Liver (tissue), 9 donors: ENCODE results near the gene GPR55. TPM values are rescaled to one million over a fixed set of nuclear protein-coding genes. Genes with fewer than 3 reads are reported as not detected.

ENCODE experiments used
- DNase-seq: peaks from one replicate; pipeline ENCODE4 v3.0.0-alpha.2; 2017; ENCODE audit warnings: low spot score
- H3K27ac ChIP-seq, 2 donors: one replicate each; pipeline ENCODE4 v1.7.0; 2013; ENCODE audit warnings: inconsistent platforms in 2 of 2, low read length in 2 of 2, control low read depth in 1 of 2, low read depth in 1 of 2, mild to moderate bottlenecking in 1 of 2
- H3K27me3 ChIP-seq, 4 donors: one replicate each; pipeline versions ENCODE4 v1.6.1 to v1.7.0; 2013; ENCODE audit warnings: low read length in 3 of 4, inconsistent platforms in 1 of 4, mild to moderate bottlenecking in 1 of 4, moderate library complexity in 1 of 4; ENCODE audit not compliant: control insufficient read depth in 4 of 4, insufficient read depth in 4 of 4
- H3K36me3 ChIP-seq, 4 donors: one replicate each; pipeline versions ENCODE4 v1.6.1 to v1.7.0; 2013; ENCODE audit warnings: low read length in 3 of 4, mild to moderate bottlenecking in 3 of 4, low read depth in 1 of 4, moderate library complexity in 1 of 4; ENCODE audit not compliant: control insufficient read depth in 4 of 4, insufficient read depth in 3 of 4
- H3K4me1 ChIP-seq, 4 donors: one replicate each; pipeline versions ENCODE4 v1.6.1 to v1.7.0; 2013; ENCODE audit warnings: low read length in 3 of 4, mild to moderate bottlenecking in 3 of 4, moderate library complexity in 1 of 4; ENCODE audit not compliant: control insufficient read depth in 4 of 4, insufficient read depth in 4 of 4
- H3K4me3 ChIP-seq, 3 donors: one replicate each; pipeline versions ENCODE4 v1.6.1 to v1.7.0; 2013; ENCODE audit warnings: low read length in 3 of 3, control low read depth in 1 of 3, low read depth in 1 of 3, mild to moderate bottlenecking in 1 of 3
- H3K9ac ChIP-seq, 2 donors: one replicate each; pipeline ENCODE4 v1.7.0; 2013; ENCODE audit warnings: low read length in 2 of 2, mild to moderate bottlenecking in 2 of 2, moderate library complexity in 2 of 2, control low read depth in 1 of 2, low read depth in 1 of 2
- H3K9me3 ChIP-seq, 4 donors: one replicate each; pipeline versions ENCODE4 v1.6.1 to v1.7.0; 2013; ENCODE audit warnings: low read length in 3 of 4; ENCODE audit not compliant: control insufficient read depth in 4 of 4
- ATF3 ChIP-seq: IDR thresholded peaks from 2 replicates; pipeline ENCODE4 v1.6.1; 2016; ENCODE audit warnings: antibody characterized with exemption
- CTCF ChIP-seq: fragments of 150-350 bp; IDR thresholded peaks from 2 replicates; pipeline ENCODE4 v1.5.1; 2017; ENCODE audit warnings: improper control_type of control experiment, low read depth, low read length; ENCODE audit not compliant: missing input control
- EGR1 ChIP-seq, 2 donors: IDR thresholded peaks; 2 replicates each; pipeline ENCODE4 v1.6.1; 2016 to 2018; ENCODE audit warnings: antibody characterized with exemption in 2 of 2, low read depth in 2 of 2
- FOXA1 ChIP-seq: IDR thresholded peaks from 2 replicates; pipeline ENCODE4 v1.6.1; 2016; ENCODE audit warnings: antibody characterized with exemption
- FOXA2 ChIP-seq: IDR thresholded peaks from 2 replicates; pipeline ENCODE4 v1.6.1; 2016; ENCODE audit warnings: antibody characterized with exemption
- GABPA ChIP-seq, 2 donors: IDR thresholded peaks in 1 of 2; conservative IDR thresholded peaks in 1 of 2; 2 replicates each; pipeline ENCODE4 v1.6.1; 2016; ENCODE audit warnings: antibody characterized with exemption in 2 of 2, mild to moderate bottlenecking in 1 of 2, moderate library complexity in 1 of 2
- HNF4G ChIP-seq: IDR thresholded peaks from 2 replicates; pipeline ENCODE4 v1.6.1; 2016; ENCODE audit warnings: antibody characterized with exemption
- MAX ChIP-seq: IDR thresholded peaks from 2 replicates; pipeline ENCODE4 v1.6.1; 2016; ENCODE audit warnings: antibody characterized with exemption
- NR2F2 ChIP-seq: IDR thresholded peaks from 2 replicates; pipeline ENCODE4 v1.6.1; 2016; ENCODE audit warnings: antibody characterized with exemption
- RAD21 ChIP-seq, 2 donors: IDR thresholded peaks; 2 replicates each; pipeline ENCODE4 v1.6.1; 2016; ENCODE audit warnings: antibody characterized with exemption in 2 of 2, mild to moderate bottlenecking in 2 of 2
- REST ChIP-seq: IDR thresholded peaks from 2 replicates; pipeline ENCODE4 v1.6.1; 2016; ENCODE audit warnings: antibody characterized with exemption, mild to moderate bottlenecking
- SP1 ChIP-seq: IDR thresholded peaks from 2 replicates; pipeline ENCODE4 v1.6.1; 2018; ENCODE audit warnings: antibody characterized with exemption, mild to moderate bottlenecking
- YY1 ChIP-seq: IDR thresholded peaks from 2 replicates; pipeline ENCODE4 v1.6.1; 2016; ENCODE audit warnings: antibody characterized with exemption, mild to moderate bottlenecking
- ZBTB33 ChIP-seq: IDR thresholded peaks from 2 replicates; pipeline ENCODE4 v1.6.1; 2016; ENCODE audit warnings: antibody characterized with exemption
- WGBS: extraction: QIAGEN DNeasy Blood & Tissue Kit; methylation state at CpG from one replicate; pipeline ENCODE4 v1.1.7; 2013; 5-methylcytosine and 5-hydroxymethylcytosine counted together
- polyA plus RNA-seq, 2 donors: library from polyadenylated mRNA; stranded (reverse) in 1 of 2; unstranded in 1 of 2; fragments of 200-250 nt in 1 of 2; fragments of >200 nt in 1 of 2; fragmentation: Nextera tagmentation in 1 of 2; extraction: Ambion mirVana in 1 of 2; gene quantifications; one replicate each; pipeline versions ENCODE4 v1.2.1 to v1.2.3, GENCODE V29; 2013 to 2015
- total RNA-seq, 2 donors: library from RNA; depleted of rRNA; stranded (reverse); fragments of >200 nt; gene quantifications; one replicate each; pipeline ENCODE4 v1.2.3, GENCODE V29; 2014
- donor health status: healthy.
- donor health status: healthy.
- donor health status: healthy.
- donor health status: healthy.
- donor health status: healthy.

GPR55 gene
- total and polyA plus RNA-seq, 4 donors = 0.05 to 0.17 (median 0.10) TPM; not detected in 1

DNA sequence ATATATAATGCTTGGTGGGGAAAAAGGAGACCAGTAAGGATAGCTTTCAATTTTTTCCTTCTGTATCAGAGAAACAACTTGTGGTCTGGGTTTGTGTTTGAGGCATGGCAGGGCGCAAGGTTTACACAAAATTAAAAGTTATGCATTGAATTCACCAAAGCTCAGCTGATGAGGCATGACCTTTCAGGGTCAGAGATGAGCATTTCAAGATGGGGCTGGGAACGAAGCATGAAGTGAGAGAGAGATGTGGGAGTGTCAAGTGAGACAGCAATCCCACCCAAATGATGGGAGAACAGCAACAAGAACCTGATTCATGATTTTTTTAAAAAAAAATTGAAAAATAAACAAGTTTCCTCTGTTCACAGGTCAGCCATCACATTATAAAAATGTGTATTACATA, 4.9 kb downstream of the GPR55 start:
- Histone ChIP-seq H3K27me3 (no peaks in the 10 kb centered on the region), H3K36me3 (no peaks in the 10 kb centered on the region), H3K4me3 (no peak overlapping the region), H3K4me1 (no peaks in the 10 kb centered on the region), H3K9me3 (no peaks in the 10 kb centered on the region), H3K9ac (no peak overlapping the region), H3K27ac (no peak overlapping the region)
- TF ChIP-seq FOXA2 (no peak), NR2F2 (no peak), CTCF (no peak), ATF3 (no peak), REST (no peak), EGR1 (IDR thresholded peaks at IDR 0.05; ENCODE audit: low read depth in 2 of 2) (no peak)
- DNase-seq = no peak
- 72% methylated on average over 2 of the region's 2 CpGs for WGBS

GRCh38 chr2:230919681-230920080, 5.4 kb downstream of the GPR55 start:
- TF ChIP-seq FOXA2 = no peak
- no peak for TF ChIP-seq RAD21 (IDR thresholded peaks at IDR 0.05)
- no peak for TF ChIP-seq GABPA (IDR thresholded peaks at IDR 0.05 in 1 of 2, conservative IDR thresholded peaks at IDR 0.05 in 1 of 2)
- no peak for TF ChIP-seq EGR1 (IDR thresholded peaks at IDR 0.05; ENCODE audit: low read depth in 2 of 2)
- no peak for TF ChIP-seq ATF3
- no peak for TF ChIP-seq ZBTB33
- no peak for TF ChIP-seq SP1
- no peak for TF ChIP-seq CTCF
- TF ChIP-seq HNF4G = no peak
- no peak for TF ChIP-seq YY1
- TF ChIP-seq MAX = no peak
- no peak for TF ChIP-seq FOXA1
- no peak for TF ChIP-seq NR2F2
- no peaks in the 10 kb centered on the region for H3K27me3 ChIP-seq
- no peaks in the 10 kb centered on the region for H3K36me3 ChIP-seq
- H3K4me1 ChIP-seq = no peaks in the 10 kb centered on the region
- H3K9ac ChIP-seq = no peak overlapping the region
- WGBS = 76% methylated on average over 2 of the region's 2 CpGs
- no peak for DNase-seq
- H3K27ac ChIP-seq = no peak overlapping the region
- no peaks in the 10 kb centered on the region for H3K9me3 ChIP-seq
- no peak overlapping the region for H3K4me3 ChIP-seq
